Measurements from ENCODE around the gene MRGPRX1. TPM values are rescaled to one million over a fixed set of nuclear protein-coding genes. Genes with fewer than 3 reads are reported as not detected.

Gene MRGPRX1
- not detected for total RNA-seq
- long read RNA-seq = 0 reads

DNA sequence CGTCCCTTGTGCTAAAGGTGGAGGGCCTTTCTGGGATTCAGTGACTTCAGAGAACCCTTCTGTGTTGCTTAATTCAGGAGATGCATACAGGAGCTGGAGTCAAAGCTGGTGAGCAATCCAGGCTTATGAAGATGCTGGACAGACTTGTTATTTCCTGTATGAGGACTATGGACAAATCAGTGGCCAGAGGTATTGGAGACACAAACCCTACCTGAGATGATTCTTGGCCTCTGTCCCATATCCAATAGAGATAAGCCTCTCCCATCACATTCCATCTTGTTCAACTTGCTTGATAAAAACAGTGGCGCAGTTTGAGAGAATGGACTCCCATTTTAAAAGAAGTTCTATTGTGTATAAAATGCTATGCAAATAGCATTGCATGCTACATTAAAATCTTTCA, at the start of gene MRGPRX1:
TSS of gene MRGPRX1 (minus strand) at position 101 of the 400 bp plus-strand sequence. CDS start 4,630 bp downstream, outside the sequence.
- DNase-seq (no peak), ATAC-seq (no peak)
- Histone ChIP-seq H3K4me3 (no peak within 1 kb of the TSS), H3K9me3 (no peaks in the 10 kb centered on the region), H3K36me3 (no peaks in the 10 kb centered on the region), H3K27me3 (no peaks in the 10 kb centered on the region), H3K27ac (no peak within 1 kb of the TSS), H3K4me1 (no peaks in the 10 kb centered on the region)
- TF ChIP-seq, protein P1, sequence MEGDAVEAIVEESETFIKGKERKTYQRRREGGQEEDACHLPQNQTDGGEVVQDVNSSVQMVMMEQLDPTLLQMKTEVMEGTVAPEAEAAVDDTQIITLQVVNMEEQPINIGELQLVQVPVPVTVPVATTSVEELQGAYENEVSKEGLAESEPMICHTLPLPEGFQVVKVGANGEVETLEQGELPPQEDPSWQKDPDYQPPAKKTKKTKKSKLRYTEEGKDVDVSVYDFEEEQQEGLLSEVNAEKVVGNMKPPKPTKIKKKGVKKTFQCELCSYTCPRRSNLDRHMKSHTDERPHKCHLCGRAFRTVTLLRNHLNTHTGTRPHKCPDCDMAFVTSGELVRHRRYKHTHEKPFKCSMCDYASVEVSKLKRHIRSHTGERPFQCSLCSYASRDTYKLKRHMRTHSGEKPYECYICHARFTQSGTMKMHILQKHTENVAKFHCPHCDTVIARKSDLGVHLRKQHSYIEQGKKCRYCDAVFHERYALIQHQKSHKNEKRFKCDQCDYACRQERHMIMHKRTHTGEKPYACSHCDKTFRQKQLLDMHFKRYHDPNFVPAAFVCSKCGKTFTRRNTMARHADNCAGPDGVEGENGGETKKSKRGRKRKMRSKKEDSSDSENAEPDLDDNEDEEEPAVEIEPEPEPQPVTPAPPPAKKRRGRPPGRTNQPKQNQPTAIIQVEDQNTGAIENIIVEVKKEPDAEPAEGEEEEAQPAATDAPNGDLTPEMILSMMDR (IDR thresholded peaks at IDR 0.05) = no peak
- intact Hi-C loops (cut with DNase I) = no loop called here

DNA sequence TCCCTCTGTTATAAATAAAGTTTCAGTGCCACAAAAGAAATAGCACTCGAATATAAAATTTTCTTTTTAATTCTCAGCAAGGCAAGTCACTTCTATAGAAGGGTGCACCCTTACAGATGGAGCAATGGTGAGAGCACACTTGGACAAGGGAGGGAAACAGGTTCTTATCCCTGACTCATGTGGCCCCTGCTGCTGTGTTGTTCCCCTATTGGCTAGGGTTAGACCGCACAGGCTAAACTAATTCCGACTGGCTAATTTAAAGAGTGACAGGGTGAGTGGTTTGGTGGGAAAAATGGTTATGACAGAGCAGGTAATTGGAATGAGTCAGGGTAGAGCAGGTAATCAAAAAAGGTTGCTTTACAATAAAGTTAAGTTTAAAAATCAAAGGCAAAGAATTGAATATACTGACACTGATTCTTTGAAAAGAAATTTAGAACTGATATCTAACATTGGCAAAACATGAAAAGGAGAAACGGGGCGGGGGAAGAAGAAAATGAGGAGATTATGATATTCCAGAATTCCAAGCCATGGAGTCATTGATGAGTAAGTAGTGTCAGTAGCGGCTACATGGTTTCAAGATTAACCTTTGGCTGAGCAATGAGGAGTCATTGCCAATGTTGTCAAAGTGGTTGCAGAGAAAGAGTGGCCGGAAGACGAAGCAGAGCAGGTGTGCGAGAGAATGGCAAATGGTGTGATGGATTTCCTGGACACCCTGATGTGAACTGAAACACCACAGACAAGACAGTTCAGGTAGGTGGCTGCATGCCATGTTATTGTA, 48.4 kb upstream of the MRGPRX1 start:
- DNase-seq (no peak), ATAC-seq (no peak)
- Histone ChIP-seq H3K9me3 (no peaks in the 10 kb centered on the region), H3K4me1 (no peaks in the 10 kb centered on the region), H3K4me3 (no peak overlapping the region), H3K27ac (no peak overlapping the region), H3K27me3 (no peaks in the 10 kb centered on the region), H3K36me3 (no peaks in the 10 kb centered on the region)
- TF ChIP-seq, protein P1 (IDR thresholded peaks at IDR 0.05) = no peak
- intact Hi-C loops (cut with DNase I) = no loop called here

DNA sequence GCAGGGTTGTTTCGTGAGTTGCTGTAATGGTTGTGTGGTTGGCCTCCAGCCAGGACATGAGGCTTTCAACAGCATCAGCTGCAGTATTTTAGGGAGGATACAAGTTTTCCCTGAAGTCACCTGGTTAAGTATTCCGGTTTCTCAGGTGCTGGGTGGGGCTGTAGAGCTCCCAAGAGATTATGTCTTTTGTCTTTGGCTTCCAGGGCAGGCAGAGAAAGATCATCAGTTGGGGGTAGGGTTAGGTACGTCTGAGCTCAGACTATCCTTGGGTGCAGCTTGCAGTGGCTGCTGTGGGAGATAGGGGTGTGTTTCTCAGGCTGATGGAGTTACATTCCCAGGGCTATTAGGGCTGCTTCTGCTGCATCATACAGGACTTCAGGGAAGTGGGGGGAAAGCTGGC, 47.5 kb upstream of the MRGPRX1 start:
- DNase-seq (no peak), ATAC-seq (no peak)
- TF ChIP-seq, protein P1 (IDR thresholded peaks at IDR 0.05) = no peak
- Histone ChIP-seq H3K4me1 (no peaks in the 10 kb centered on the region), H3K27ac (no peak overlapping the region), H3K4me3 (no peak overlapping the region), H3K36me3 (no peaks in the 10 kb centered on the region), H3K27me3 (no peaks in the 10 kb centered on the region), H3K9me3 (no peaks in the 10 kb centered on the region)
- intact Hi-C loops (cut with DNase I) = no loop called here

DNA sequence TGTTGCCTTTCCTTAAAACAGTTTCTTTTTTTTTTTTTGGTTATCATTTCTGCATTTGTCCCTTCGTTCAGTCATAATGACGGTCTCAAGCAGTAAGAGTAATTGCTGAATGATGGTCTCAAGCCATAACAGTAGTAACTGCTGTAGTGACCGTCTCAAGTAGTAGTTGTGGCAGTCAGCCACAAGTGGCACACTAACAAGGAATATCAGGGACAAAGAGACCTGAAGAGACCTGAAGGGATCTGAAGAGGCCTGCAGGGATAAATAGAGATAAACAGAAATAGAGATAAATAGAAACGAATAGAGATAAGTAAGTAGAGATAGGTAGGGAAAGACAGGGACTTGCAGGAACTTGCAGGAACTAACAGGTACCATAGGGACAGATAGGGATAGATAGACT, 42.7 kb upstream of the MRGPRX1 start:
- TF ChIP-seq, protein P1 (IDR thresholded peaks at IDR 0.05) = no peak
- intact Hi-C loops (cut with DNase I) = no loop called here
- Histone ChIP-seq H3K27ac (no peak overlapping the region), H3K9me3 (no peaks in the 10 kb centered on the region), H3K36me3 (no peaks in the 10 kb centered on the region), H3K4me3 (no peak overlapping the region), H3K27me3 (no peaks in the 10 kb centered on the region), H3K4me1 (no peaks in the 10 kb centered on the region)
- ATAC-seq (no peak), DNase-seq (no peak)

DNA sequence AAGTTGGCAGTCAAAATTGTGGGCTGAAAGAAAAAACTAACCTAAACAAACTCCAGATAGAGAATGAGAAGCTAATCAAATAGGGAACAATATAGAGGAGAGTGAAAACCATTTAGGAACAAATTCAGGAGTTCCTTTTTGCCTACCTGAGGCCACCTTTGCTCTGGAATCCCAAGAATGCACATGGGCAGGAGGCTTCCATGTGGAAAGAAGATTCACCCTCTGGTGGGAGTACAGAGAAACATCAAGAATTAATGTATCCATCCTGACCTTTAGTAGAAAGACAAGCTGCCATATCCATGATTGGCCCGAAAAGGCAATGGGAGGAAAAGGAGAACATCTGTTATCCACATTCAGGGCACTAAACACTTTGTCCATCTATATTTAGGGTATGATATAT, 35.0 kb upstream of the MRGPRX1 start:
- no peaks in the 10 kb centered on the region for H3K9me3 ChIP-seq
- no peaks in the 10 kb centered on the region for H3K36me3 ChIP-seq
- TF ChIP-seq, protein P1 (IDR thresholded peaks at IDR 0.05) = no peak
- no peak for DNase-seq
- no peak for ATAC-seq
- H3K27me3 ChIP-seq = no peaks in the 10 kb centered on the region
- H3K4me1 ChIP-seq = no peaks in the 10 kb centered on the region
- H3K27ac ChIP-seq = no peak overlapping the region
- no peak overlapping the region for H3K4me3 ChIP-seq
- intact Hi-C loops (cut with DNase I) = no loop called here

All from upper lobe of right lung (tissue), 1 donor.